ENCODE measurements around the gene SHC2. TPM values are rescaled to one million over a fixed set of nuclear protein-coding genes. Genes with fewer than 3 reads are reported as not detected.

SHC2 gene
- total RNA-seq, 1 experiment from 2014 or later = 6.7 TPM

GRCh38 chr19:384799-385169, 76.0 kb downstream of the SHC2 start:
- Histone ChIP-seq H3K9me3 (ENCODE audit: control insufficient read depth, insufficient read depth, low read depth, low read length) (no peaks in the 10 kb centered on the region), H3K4me1 (ENCODE audit: control insufficient read depth, insufficient read depth, low read length) (no peaks in the 10 kb centered on the region), H3K36me3 (ENCODE audit: control insufficient read depth, insufficient read depth, low read length) (no peaks in the 10 kb centered on the region), H3K4me3 (ENCODE audit: low read depth in 2 of 2, low read length in 2 of 2) (no peak overlapping the region), H3K27me3 (ENCODE audit: control insufficient read depth, insufficient read depth, low read length) (no peaks in the 10 kb centered on the region), H3K27ac (ENCODE audit: low read length) (no peak overlapping the region)
- CTCF ChIA-PET = no interaction called here
- POLR2A ChIA-PET = interaction anchor here (0.6 kb wide), 1 partner anchor 104 kb away, joined by 4 read pairs; no protein-coding TSS in a partner anchor
- ATAC-seq = no peak
- intact Hi-C loops (cut with micrococcal nuclease; ENCODE audit: unreplicated experiment) (no loop called here), in situ Hi-C loops (cut with HindIII; ENCODE audit: low pct_unique_long_range_greater_than_20kb, low sequenced_read_pairs) (no loop called here)
- no peak for DNase-seq (ENCODE audit: low read depth, low spot score)
- TF ChIP-seq SIN3A (IDR thresholded peaks at IDR 0.05; ENCODE audit: borderline replicate concordance, insufficient read depth, low read depth, low read length) (no peak), CTCF (IDR thresholded peaks at IDR 0.05) (no peak), TCF7L2 (IDR thresholded peaks at IDR 0.05; ENCODE audit: low read depth, low read length) (no peak), POLR2AphosphoS5 (IDR thresholded peaks at IDR 0.05; ENCODE audit: low read depth, low read length) (no peak)
- TF ChIP-seq, protein P1, sequence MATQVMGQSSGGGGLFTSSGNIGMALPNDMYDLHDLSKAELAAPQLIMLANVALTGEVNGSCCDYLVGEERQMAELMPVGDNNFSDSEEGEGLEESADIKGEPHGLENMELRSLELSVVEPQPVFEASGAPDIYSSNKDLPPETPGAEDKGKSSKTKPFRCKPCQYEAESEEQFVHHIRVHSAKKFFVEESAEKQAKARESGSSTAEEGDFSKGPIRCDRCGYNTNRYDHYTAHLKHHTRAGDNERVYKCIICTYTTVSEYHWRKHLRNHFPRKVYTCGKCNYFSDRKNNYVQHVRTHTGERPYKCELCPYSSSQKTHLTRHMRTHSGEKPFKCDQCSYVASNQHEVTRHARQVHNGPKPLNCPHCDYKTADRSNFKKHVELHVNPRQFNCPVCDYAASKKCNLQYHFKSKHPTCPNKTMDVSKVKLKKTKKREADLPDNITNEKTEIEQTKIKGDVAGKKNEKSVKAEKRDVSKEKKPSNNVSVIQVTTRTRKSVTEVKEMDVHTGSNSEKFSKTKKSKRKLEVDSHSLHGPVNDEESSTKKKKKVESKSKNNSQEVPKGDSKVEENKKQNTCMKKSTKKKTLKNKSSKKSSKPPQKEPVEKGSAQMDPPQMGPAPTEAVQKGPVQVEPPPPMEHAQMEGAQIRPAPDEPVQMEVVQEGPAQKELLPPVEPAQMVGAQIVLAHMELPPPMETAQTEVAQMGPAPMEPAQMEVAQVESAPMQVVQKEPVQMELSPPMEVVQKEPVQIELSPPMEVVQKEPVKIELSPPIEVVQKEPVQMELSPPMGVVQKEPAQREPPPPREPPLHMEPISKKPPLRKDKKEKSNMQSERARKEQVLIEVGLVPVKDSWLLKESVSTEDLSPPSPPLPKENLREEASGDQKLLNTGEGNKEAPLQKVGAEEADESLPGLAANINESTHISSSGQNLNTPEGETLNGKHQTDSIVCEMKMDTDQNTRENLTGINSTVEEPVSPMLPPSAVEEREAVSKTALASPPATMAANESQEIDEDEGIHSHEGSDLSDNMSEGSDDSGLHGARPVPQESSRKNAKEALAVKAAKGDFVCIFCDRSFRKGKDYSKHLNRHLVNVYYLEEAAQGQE (IDR thresholded peaks at IDR 0.05; ENCODE audit: insufficient read depth in 1 of 2, low read depth in 2 of 2, low read length in 1 of 2) = no peak
- no TSS peak for BruUV-seq (replicated peaks)

DNA sequence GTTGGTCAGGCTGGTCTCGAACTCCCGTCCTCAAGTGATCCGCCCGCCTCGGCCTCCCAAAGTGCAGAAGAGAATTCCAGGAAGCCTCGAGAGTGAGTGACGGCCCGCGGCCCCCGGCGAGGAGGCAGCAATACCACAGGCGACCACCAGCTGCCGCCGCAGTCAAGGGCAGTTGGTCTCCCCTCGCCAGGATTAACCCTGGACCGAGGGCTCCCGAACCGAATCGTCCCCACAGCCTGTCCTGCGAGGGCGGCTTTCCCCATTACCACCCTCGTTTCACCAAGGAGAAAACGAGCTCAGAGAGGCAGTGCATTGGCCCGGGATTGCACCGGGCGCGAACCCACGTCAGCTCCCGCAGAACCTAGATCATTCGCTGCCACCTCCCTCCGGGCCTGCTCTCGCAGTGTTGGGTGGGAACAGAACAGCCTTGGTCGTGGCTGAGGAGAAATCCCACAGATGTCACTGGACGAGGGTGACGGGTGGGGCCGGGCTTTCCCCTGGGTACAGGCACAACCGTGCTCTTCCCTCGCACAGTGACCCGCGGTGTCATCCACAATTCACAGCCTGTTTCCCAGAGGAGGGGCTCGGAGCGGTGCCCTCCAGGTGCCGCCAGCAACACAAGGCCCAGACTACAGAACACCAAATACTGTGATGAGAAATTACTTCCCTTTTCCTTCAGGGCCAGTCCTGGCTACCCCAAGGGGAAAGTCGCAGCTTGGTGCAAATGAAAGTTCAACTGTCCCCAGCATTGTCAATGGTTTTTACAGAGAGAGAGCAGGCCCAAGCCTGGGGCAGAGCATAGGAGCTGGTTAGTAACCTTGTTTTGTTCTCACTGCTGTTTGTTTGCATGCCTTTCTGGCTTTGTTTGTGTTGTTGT, 76.7 kb downstream of the SHC2 start:
- in situ Hi-C loops (cut with HindIII; ENCODE audit: low pct_unique_long_range_greater_than_20kb, low sequenced_read_pairs) (no loop called here), intact Hi-C loops (cut with micrococcal nuclease; ENCODE audit: unreplicated experiment) (no loop called here)
- Histone ChIP-seq H3K27ac (ENCODE audit: low read length) (no peak overlapping the region), H3K4me1 (ENCODE audit: control insufficient read depth, insufficient read depth, low read length) (no peaks in the 10 kb centered on the region), H3K27me3 (ENCODE audit: control insufficient read depth, insufficient read depth, low read length) (no peaks in the 10 kb centered on the region), H3K9me3 (ENCODE audit: control insufficient read depth, insufficient read depth, low read depth, low read length) (no peaks in the 10 kb centered on the region), H3K4me3 (ENCODE audit: low read depth in 2 of 2, low read length in 2 of 2) (no peak overlapping the region), H3K36me3 (ENCODE audit: control insufficient read depth, insufficient read depth, low read length) (no peaks in the 10 kb centered on the region)
- peak; percentile 77 for ATAC-seq
- no TSS peak for BruUV-seq (replicated peaks)
- POLR2A ChIA-PET = interaction anchor here (0.6 kb wide), 1 partner anchor 105 kb away, joined by 4 read pairs; no protein-coding TSS in a partner anchor
- no peak for DNase-seq (ENCODE audit: low read depth, low spot score)
- TF ChIP-seq TCF7L2 (IDR thresholded peaks at IDR 0.05; ENCODE audit: low read depth, low read length) (no peak), CTCF (IDR thresholded peaks at IDR 0.05) (peak; percentile 71)
- CTCF ChIA-PET = interaction anchor here (0.6 kb wide), 1 partner anchor 16 kb away, joined by 3 read pairs; no protein-coding TSS in a partner anchor
